Uterus (tissue), 4 donors: Measurements from ENCODE around the gene UBE2O. TPM values are rescaled to one million over a fixed set of nuclear protein-coding genes. Genes with fewer than 3 reads are reported as not detected.

Experiments used
- DNase-seq, 2 donors: peaks; one replicate each; pipeline ENCODE4 v3.0.0-alpha.2; 2019 to 2020
- H3K27ac ChIP-seq, 2 donors: fragments of 200-600 bp; sonication (generic); 1 replicate in 1 of 2; 2 replicates in 1 of 2; pipeline ENCODE4 v1.5.1; 2016 to 2018
- H3K27me3 ChIP-seq, 2 donors: fragments of 200-600 bp; sonication (generic); one replicate each; pipeline ENCODE4 v1.5.1; 2018 to 2019; ENCODE audit warnings: control low read depth in 1 of 2
- H3K36me3 ChIP-seq, 2 donors: fragments of 200-600 bp; sonication (generic); one replicate each; pipeline ENCODE4 v1.5.1; 2019; ENCODE audit warnings: control low read depth in 1 of 2
- H3K4me1 ChIP-seq, 2 donors: fragments of 200-600 bp; sonication (generic); one replicate each; pipeline ENCODE4 v1.5.1; 2018 to 2019; ENCODE audit warnings: control low read depth in 1 of 2
- H3K4me3 ChIP-seq, 2 donors: fragments of 200-600 bp; sonication (generic); 1 replicate in 1 of 2; 2 replicates in 1 of 2; pipeline ENCODE4 v1.5.1; 2018 to 2019; ENCODE audit warnings: mild to moderate bottlenecking in 1 of 2
- H3K9me3 ChIP-seq, 2 donors: fragments of 200-600 bp; sonication (generic); one replicate each; pipeline ENCODE4 v1.5.1; 2019; ENCODE audit warnings: control low read depth in 1 of 2
- POLR2A ChIP-seq, 2 donors: fragments of 450-650 bp; IDR thresholded peaks; one replicate each; pipeline ENCODE4 v1.6.1; 2016; ENCODE audit warnings: antibody characterized with exemption in 2 of 2, mild to moderate bottlenecking in 1 of 2, moderate library complexity in 1 of 2
- intact Hi-C: fragments of 100-400 bp; cut with DNase I; formaldehyde crosslinking; loops from one replicate; pipeline ENCODE4 v1.15.1; 2023; ENCODE audit warnings: low total_unique reads
- total RNA-seq, 4 donors: library from RNA; depleted of rRNA in 3 of 4; stranded (reverse); fragments of >200 nt in 3 of 4; gene quantifications; one replicate each; pipeline versions ENCODE4 v1.1.0 to v1.2.4, GENCODE V29; 2014 to 2023
- TF ChIP-seq, protein P1 (sequence below), 4 experiments: fragments of 200-600 bp in 2 of 4; fragments of 450-650 bp in 2 of 4; sonication (generic) in 2 of 4; IDR thresholded peaks; one replicate each; pipeline ENCODE4 v1.5.1; 2016 to 2019; ENCODE audit warnings: antibody characterized with exemption in 4 of 4, mild to moderate bottlenecking in 2 of 4, moderate library complexity in 1 of 4
- donor health status: DM: yes; HTN: yes; CAD: no.

The UBE2O gene
- total RNA-seq, 4 donors from 2014 or later = 5.0 to 31.5 (median 17.9) TPM

DNA sequence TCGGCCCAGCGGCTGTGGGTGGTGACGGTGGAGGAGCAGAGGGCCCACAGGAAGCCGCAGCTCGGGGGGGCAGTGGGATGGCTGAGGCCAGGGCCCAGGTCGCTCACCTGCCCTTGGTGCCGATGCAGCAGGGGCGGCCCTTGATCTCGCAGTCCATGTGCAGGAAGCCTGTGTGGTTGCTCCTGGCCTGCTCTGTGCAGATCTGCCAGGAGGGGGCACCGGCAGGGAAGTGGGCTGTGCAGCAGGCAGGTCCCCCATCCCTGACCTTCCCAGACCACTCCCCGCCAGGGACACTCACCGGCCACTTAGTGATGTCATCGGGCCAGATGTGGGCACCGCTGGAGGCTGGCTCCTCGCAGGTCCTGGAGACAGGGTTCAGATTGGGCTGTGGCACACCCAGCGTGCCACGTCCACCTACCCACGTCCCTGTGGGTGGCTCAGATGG is 20.6 kb upstream of the UBE2O start:
- H3K36me3 ChIP-seq = no peaks in the 10 kb centered on the region
- TF ChIP-seq POLR2A (IDR thresholded peaks at IDR 0.05) = no peak
- TF ChIP-seq, protein P1, sequence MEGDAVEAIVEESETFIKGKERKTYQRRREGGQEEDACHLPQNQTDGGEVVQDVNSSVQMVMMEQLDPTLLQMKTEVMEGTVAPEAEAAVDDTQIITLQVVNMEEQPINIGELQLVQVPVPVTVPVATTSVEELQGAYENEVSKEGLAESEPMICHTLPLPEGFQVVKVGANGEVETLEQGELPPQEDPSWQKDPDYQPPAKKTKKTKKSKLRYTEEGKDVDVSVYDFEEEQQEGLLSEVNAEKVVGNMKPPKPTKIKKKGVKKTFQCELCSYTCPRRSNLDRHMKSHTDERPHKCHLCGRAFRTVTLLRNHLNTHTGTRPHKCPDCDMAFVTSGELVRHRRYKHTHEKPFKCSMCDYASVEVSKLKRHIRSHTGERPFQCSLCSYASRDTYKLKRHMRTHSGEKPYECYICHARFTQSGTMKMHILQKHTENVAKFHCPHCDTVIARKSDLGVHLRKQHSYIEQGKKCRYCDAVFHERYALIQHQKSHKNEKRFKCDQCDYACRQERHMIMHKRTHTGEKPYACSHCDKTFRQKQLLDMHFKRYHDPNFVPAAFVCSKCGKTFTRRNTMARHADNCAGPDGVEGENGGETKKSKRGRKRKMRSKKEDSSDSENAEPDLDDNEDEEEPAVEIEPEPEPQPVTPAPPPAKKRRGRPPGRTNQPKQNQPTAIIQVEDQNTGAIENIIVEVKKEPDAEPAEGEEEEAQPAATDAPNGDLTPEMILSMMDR (IDR thresholded peaks at IDR 0.05) = no peak
- H3K4me1 ChIP-seq = no peaks in the 10 kb centered on the region
- H3K27me3 ChIP-seq = no peaks in the 10 kb centered on the region
- H3K9me3 ChIP-seq = no peaks in the 10 kb centered on the region
- H3K4me3 ChIP-seq = no peak overlapping the region
- DNase-seq = no peak
- intact Hi-C loops = no loop called here
- no peak overlapping the region for H3K27ac ChIP-seq

DNA sequence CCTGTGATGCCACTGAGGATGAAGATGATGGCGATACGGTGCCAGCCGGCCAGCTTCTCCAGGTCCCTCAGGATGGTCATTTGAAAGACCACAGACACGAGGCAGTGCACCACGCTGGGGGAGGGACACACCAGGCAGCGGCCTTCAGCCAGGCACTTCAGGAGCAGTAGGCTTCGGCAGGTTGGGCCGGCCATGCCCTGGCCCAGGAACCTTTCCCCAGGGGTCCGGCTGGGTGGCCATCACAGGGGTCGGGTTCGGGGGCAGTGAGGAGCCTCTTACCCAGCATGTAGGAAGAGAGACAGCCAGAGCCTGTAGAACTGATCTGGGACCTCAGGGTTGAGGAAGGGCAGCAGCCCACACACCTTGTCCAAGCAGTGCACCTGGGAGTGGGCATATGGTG is 19.8 kb upstream of the UBE2O start:
- intact Hi-C loops = no loop called here
- DNase-seq = no peak
- no peaks in the 10 kb centered on the region for H3K36me3 ChIP-seq

DNA sequence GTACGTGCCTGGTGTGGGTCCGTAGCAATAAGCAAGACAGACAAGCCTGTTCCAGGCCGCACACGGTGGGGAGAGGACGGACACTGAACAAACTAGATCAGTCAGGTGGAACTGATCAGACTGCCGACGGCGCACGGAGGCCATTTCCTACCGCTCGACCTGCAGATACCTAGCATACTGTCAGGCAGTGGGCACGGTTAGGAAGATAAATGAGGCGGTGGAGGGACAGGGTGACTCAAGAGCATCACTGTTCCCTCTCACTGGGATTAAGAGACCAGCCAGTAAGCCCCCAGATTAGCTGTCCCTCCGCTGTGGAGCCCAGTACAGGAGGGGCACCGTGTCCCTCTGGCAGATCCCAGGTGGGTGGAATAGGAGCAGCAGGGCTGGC is 19.3 kb upstream of the UBE2O start:
- intact Hi-C loops = no loop called here
- no peak for DNase-seq
- Histone ChIP-seq H3K27ac (no peak overlapping the region), H3K27me3 (no peaks in the 10 kb centered on the region), H3K9me3 (no peaks in the 10 kb centered on the region), H3K4me1 (no peaks in the 10 kb centered on the region), H3K36me3 (no peaks in the 10 kb centered on the region), H3K4me3 (no peak overlapping the region)
- TF ChIP-seq, protein P1 (IDR thresholded peaks at IDR 0.05) = no peak
- no peak for TF ChIP-seq POLR2A (IDR thresholded peaks at IDR 0.05)

More for the DNA sequence above, 19.8 kb upstream of the UBE2O start:
- TF ChIP-seq POLR2A (IDR thresholded peaks at IDR 0.05) = no peak
- TF ChIP-seq, protein P1 (IDR thresholded peaks at IDR 0.05) = no peak
- no peak overlapping the region for H3K4me3 ChIP-seq
- no peaks in the 10 kb centered on the region for H3K27me3 ChIP-seq
- H3K27ac ChIP-seq = no peak overlapping the region
- no peaks in the 10 kb centered on the region for H3K4me1 ChIP-seq
- no peaks in the 10 kb centered on the region for H3K9me3 ChIP-seq

DNA sequence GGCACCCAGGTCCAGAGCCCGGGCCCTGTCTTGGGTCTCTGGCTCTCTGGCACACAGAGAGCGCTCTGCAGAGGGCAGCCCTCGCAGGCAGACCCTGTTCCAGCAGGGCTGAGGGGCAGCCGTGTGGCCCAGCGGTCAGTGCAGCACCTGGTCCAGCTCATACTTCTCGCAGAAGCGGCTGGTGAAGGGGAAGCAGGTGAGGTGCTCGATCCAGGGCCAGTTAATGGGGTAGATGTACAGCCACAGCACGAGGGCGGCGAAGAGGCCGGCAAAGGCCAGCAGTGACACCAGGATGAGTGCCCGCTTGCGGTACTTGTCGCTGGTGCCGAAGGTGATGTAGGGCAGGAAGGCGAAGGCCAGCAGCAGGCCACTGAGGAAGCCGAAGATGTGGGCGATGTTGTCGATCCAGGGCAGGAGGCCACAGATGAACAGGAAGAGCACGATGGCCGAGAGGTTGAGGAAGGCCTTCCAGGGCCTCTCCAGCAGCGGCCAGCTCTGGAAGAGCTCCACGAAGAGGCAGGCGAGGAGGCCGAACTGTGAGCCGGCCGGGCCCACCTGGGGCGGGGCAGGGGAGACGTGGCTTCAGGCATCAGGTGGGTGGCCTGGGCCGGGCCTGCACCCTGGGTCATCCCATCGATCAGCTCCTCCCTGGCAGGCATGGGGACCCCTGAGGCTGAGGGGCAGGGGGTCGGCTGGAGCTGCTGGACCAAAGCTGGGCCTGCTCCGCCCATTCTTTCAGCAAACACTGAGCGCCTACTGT is 18.7 kb upstream of the UBE2O start:
- no peaks in the 10 kb centered on the region for H3K27me3 ChIP-seq
- no peak for DNase-seq
- H3K36me3 ChIP-seq = no peaks in the 10 kb centered on the region
- H3K4me3 ChIP-seq = no peak overlapping the region
- intact Hi-C loops = no loop called here
- H3K27ac ChIP-seq = no peak overlapping the region
- H3K9me3 ChIP-seq = no peaks in the 10 kb centered on the region
- TF ChIP-seq POLR2A (IDR thresholded peaks at IDR 0.05) = no peak
- TF ChIP-seq, protein P1 (IDR thresholded peaks at IDR 0.05) = no peak
- no peaks in the 10 kb centered on the region for H3K4me1 ChIP-seq

DNA sequence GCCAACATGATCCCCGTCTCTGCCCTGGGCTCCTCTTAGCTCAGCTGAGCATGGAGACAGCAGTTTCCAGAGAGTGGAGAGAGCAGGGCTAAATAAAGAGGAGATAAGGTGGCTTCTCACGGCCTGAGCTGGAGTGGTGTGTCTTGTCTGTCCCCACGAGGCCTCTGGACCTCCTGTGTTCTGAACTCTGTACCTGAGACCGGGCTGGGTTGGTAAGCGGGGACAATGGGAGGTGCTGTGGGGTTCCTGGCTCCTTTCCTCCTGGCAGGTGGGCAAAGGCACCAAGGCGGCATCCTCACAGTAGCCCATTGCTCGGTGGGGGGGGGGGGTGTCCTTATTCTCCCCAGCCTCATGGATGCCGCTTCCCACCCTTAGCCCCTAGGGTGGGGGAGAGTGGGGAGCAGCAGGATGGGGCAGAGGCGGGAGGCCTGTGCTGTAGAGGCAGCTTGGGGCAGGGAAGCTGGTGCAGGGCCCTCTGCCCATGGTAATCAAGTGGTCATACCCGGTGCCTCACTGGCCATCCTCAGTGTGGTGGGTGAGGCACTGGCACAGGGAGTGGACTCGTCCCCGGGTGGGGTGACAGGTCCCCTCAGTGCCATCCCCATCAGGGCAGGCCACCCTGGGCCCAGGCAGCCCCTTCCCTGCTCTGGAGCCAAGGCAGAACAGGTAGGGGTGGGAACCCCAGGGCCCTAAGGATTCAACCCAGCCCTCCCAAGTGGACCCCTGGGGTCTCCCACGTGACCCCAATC is 17.2 kb upstream of the UBE2O start:
- Histone ChIP-seq H3K9me3 (no peaks in the 10 kb centered on the region), H3K4me1 (no peaks in the 10 kb centered on the region), H3K27ac (no peak overlapping the region), H3K4me3 (no peak overlapping the region), H3K36me3 (no peaks in the 10 kb centered on the region), H3K27me3 (no peaks in the 10 kb centered on the region)
- DNase-seq = no peak
- TF ChIP-seq, protein P1 (IDR thresholded peaks at IDR 0.05) = no peak
- intact Hi-C loops = no loop called here
